Fibroblast of skin of left biceps (primary cell): ENCODE measurements around the gene DOK3.

Experiments
- DNase-seq, 2 experiments: peaks; one replicate each; pipeline ENCODE4 v3.0.0-alpha.2; 2013; ENCODE audit warnings: low read depth in 2 of 2

The DOK3 gene

DNA sequence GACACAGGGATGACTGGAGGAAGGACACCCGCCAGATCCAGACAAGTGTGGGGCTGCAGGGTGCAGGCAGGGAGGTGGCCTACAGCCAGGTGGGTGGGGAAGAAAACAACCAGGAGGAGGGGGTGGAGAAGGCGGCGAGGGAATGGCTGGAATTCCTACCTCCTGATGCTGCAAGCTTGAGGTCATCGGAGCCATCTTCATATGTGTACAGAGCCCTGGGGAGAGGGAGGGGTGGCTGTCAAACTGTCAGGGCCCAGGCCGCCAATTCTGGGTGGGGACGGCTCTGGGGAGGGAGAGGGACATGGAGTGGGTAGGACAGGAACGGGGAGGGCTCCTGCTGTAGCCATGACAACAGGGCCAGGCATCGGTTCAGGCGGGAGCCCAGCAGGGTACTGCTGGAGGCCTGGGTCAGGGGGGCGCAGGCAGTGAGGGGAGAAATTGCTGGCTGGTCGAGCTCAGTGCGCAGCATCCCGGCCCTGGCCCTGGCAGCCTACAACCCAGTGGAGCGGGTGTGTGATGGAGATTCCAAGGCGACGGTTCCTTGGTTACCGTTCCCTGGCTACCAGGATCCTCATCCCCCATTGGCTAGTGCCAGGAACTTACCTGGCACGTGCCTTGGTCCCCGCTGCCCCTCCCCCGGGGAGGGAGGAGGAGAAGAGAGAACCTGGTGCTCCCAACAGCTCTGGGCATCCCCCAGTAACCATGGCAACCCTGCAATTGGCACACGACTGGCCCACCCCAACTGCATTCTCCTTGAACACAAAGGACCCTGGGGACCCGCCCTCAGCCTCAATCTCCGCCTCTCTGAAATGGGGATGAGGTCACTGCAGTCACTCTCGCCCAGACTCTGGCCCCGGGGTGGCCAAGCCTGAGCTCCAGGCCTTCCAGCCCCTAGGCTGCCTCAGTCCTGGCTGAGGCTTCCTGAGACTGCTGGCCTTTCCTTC is 40.7 kb downstream of the DOK3 start:
- no peak for DNase-seq

GRCh38 chr5:177468329-177468684 is 41.3 kb downstream of the DOK3 start:
- DNase-seq, result no peak

- DNase-seq, result no peak
Observed at GRCh38 chr5:177467436-177467835, 42.2 kb downstream of the DOK3 start.

DNA sequence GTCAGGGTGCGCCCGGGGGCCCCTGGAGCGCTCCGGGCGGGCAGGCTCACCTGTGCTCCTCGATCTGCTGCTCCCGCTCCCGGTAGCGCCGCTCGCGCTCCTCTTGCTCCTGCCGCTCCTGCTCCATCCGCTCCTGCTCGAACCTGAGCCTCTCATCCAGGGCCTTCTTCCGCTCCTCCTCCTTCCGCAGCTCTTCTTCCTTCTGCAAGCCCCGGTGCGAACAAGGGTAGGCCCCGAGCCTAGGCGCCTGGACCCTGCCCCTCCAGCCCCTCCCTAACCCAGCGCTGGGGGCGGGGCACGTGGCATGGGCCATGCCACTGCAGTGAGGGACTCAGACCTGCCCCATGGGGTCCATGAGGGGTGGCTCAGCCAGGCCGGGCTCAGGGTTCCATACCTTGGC is 42.8 kb downstream of the DOK3 start:
- DNase-seq, result no peak

DNA sequence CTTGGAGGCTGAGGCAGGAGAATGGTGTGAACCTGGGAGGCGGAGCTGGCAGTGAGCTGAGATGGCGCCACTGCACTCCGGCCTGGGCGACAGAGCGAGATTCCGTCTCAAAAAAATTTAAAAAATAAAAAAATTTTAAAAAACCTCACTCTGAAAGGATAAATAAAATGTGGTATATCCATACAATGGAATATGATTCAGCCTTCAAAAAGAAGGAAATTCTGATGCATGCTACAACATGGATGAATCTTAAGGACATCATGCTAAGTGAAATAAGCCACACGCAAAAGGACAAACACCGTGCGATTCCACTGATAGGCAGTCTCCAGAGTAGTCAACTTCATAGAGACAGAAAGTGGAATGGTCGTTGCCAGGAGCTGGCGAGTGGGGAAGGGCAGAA is 44.6 kb downstream of the DOK3 start:
- DNase-seq, result no peak

- no peak for DNase-seq
Observed at GRCh38 chr5:177462021-177462670, 47.5 kb downstream of the DOK3 start.

DNA sequence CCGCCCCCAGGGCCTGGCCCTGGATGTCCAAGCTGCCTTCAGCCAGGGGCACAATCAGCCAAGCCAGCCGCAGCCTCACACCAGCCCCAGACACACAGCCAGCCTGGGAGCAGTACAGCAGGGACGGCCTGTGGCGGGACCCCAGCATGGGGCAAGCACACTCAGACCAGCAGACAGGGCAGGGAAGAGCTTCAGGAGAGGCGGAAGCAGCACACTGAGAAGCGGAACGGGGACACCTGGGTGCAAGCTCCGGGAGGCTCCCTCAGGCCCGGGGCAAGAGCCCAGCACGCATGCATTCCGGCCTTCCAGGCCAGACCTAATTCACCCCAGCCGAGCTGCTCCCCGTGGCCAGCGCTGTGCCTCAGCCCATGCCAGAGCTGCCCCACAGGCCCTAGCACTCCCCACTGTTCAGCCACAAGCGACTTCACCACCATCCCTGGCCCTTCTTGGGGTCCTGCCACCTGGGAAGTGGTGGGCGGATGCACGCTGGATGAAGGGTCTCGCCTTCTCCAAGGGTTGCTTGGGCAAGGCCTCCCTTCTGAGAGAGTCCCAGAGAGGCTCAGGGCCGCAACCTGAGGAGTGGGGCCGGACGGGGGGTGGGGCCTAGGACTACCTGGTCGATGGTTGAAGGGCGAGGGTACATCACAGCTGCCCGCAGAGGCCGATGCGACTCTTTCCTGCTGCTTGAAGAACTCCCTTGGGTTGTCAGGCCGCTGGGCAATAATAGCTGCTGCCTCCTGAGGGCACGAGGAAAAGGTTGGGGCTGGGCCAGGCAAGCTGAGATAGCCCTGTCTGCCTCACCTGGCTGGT is 49.6 kb downstream of the DOK3 start:
- DNase-seq, result no peak

- DNase-seq, result no peak
Observed at GRCh38 chr5:177459357-177459756, 50.3 kb downstream of the DOK3 start.

- DNase-seq, result no peak
Observed at GRCh38 chr5:177458912-177459350, 50.7 kb downstream of the DOK3 start.

DNA sequence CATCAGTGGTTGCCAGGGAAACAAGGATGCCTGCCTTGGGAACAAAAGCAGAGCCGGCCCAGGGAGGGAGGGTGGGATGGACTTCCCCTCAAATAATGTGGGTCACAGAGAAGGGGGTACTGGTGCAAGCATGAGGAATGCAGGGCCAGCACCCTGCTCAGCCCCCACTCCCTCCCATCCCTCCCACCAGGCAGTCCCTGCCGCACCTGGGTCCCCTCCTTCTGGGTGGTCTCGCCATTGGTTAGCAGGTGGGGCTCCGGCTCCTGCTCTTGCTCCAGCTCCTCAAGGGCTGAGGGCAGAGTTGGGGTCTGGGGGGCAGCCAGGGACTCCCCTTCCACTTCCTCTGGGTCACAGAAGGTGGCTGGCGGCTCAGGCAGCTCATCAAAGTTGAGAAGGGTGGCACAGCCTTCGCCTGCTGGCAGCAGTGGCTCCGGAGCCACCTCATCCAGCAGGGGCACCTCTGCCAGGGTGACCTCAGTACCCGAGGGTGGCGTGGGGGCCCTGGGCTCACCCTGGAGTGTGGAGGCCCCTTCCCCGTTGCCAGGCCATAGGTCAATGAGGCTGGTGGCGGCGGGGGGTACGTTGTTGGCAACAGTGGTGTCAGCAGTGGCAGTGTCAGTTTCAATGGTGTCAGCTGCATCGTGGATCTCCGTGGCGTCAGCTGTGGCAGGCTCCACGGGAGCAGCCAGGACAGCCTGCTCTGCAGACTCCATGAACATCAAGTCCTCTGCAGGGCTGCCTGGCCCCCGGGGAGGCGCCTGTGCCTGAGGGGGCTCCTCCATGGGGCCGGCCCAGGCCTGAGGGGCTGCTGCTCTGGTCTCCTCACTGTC is 51.6 kb downstream of the DOK3 start:
- no peak for DNase-seq

- peak; percentile 77 to 85 for DNase-seq
Observed at GRCh38 chr5:177456976-177457851, 52.4 kb downstream of the DOK3 start.

- DNase-seq, result no peak
Observed at GRCh38 chr5:177456591-177456964, 53.0 kb downstream of the DOK3 start.

DNA sequence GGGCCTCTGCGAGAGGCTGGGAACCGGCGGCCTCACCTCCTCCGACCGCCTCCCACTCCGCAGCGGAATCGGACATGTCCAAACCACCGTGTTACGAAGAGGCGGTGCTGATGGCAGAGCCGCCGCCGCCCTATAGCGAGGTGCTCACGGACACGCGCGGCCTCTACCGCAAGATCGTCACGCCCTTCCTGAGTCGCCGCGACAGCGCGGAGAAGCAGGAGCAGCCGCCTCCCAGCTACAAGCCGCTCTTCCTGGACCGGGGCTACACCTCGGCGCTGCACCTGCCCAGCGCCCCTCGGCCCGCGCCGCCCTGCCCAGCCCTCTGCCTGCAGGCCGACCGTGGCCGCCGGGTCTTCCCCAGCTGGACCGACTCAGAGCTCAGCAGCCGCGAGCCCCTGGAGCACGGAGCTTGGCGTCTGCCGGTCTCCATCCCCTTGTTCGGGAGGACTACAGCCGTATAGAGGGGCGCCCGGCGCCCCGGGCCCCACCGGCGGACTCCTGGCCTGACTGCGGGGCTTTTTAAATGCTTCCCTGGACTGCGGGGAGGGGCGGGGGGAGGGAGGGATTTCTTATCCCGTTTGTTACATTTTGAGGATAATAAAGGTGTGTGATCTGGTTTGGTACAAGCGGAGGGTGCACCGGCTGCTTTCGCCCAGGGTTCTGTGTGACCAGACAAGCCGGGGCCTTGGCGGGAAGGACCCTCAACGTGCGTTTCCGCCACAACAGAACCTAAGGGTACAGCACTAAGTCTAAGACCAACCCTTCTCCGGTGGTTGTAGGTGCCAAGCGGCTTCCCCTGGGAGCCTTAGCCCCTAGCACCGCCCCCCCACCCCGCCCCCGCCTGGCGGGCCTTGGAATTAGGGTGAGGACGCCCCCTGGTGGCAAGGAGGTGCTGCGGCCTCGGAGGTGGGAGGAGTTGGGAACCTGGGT is 53.7 kb downstream of the DOK3 start:
- peak; percentile 55 to 58 for DNase-seq

GRCh38 chr5:177455036-177455660 is 54.5 kb downstream of the DOK3 start:
- no peak for DNase-seq

DNA sequence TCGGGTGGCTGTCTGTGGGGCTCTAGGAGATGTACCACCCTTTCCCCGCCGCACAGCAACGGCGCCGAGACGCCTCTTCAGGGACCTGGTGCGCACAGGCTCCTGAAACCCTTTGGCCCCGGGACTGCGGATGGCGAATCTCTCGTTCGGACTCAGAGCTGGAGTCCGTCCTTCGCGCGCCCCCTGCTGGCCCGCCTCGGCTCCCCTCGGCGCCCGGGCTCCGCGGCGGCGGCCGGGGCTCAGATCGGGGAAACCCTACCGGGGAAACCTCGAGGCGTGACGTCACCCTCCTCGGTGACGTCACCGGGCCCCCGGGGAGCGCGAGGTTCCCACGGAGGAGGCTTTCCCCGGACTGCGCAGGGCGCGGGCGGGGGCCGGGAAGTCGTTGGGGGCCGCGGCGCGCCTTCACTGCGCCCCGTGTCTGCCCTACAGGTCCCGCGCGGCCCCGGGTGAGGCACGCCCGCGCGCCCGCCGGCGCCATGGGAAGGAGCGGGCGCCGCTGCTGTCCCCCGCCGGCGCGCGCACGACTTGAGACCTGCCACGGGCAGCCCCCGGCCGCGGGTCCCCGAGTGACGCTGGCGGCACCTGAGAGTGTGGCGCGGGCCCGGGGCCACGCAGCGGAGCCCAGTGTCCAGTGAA is 55.1 kb downstream of the DOK3 start:
- DNase-seq, result peak; percentile 64 to 68

DNA sequence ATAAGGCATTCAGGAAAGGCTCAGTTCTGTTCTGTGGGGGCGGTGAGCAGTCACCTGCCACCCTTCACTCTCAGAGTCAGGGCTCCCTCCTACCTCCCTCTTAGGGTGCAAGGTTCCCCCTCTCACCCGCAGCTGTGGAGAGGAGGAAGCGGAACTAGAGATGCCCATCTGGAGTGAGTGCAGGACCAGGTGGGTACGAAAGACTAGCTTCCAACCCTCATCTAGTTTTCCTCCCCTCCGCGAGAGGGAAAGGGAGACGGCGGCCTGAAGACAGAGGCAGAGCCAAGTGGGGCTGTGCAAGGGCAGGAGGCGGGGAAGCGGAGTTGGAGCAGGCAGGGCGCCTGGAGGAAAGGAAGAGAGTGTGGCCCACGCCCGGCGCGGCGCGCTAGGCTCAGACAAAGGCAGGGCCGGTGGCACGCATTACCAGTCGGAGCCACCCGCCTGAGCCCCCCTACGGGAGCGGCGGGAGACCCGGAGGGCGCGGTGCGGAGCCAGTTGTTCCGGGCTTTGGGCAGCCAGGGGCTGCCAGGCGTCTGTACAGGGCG is 55.7 kb downstream of the DOK3 start:
- DNase-seq, result no peak

DNA sequence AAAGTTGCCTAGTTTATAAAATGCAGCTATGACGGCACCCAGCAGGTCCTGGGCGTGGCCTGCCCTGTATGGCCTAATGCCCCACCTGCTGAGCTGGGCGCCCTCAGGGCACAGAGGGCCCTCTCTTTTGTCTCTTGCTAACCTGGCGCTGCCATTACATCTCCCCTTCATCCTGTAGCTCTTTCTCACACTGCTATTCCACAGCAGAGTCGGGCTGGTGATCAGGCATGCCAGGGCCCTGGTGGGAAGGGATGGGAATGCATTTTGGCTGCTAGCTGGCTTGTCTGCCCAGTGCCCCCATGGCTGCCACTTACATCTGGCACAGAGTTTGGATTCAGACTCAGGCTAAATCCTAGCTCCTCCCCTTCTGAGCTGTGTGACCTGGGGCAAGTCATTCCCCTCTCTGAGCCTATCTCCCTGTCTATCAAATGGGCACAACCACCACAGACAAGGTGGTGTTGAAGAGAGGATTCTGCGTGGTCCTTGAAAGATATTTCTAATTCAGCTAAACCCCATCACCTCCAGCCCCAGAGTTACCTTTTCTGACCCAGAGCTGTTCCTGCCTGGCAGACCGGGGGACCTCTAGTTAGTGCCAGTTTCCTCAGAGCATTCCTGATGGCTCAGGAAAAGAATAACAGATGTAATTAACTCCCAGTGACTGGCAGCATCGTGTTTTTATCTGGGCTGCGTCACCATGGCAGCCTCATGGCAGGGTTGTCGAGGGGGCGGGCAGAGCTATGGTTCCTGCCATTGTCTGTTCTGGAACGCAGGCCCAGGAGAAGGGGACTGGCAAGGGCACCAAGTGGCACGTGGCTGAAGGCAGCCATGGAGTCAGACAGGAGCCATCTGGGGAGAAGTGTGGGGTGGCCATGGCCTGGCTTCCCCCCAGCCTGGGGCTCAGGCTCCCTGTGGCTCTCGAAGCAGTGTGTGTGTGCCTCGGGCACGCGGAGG is 56.7 kb downstream of the DOK3 start:
- no peak for DNase-seq
